SU-DHL-6 (cell line): ENCODE results near the gene ABHD16A.
A peak's percentile ranks its signal among the peaks of the same experiment; 100 is the strongest.

ENCODE experiments used
- H2AFZ ChIP-seq: fragments of 200-600 bp; sonication (generic); 2 replicates; pipeline ENCODE4 v1.6.1; 2014; ENCODE audit warnings: low read depth, mild to moderate bottlenecking, moderate library complexity, mixed read lengths, antibody characterized with exemption, low read length; ENCODE audit not compliant: severe bottlenecking
- H3F3A ChIP-seq: fragments of 200-600 bp; shearing (Covaris generic); 2 replicates; pipeline ENCODE4 v1.6.0; 2016; ENCODE audit warnings: antibody characterized with exemption, mild to moderate bottlenecking; ENCODE audit not compliant: insufficient read depth
- H3K27ac ChIP-seq: fragments of 200-600 bp; sonication (generic); 2 replicates; pipeline ENCODE4 v1.5.1; 2016; ENCODE audit warnings: low read depth, mild to moderate bottlenecking, low read length, moderate library complexity, mixed read lengths
- H3K27me3 ChIP-seq: fragments of 200-600 bp; sonication (generic), shearing (Covaris generic); 2 replicates; pipeline ENCODE4 v1.6.0; 2014; ENCODE audit warnings: mild to moderate bottlenecking, low read length
- H3K36me3 ChIP-seq: fragments of 200-600 bp; sonication (generic); 2 replicates; pipeline ENCODE4 v1.6.1; 2014; ENCODE audit warnings: mild to moderate bottlenecking, low read length, mixed read lengths
- H3K4me2 ChIP-seq: fragments of 300-600, 200-600 bp; shearing (Covaris generic), sonication (generic); 2 replicates; pipeline ENCODE4 v1.6.0; 2014; ENCODE audit warnings: low read length, low read depth, mild to moderate bottlenecking; ENCODE audit not compliant: poor library complexity, severe bottlenecking
- H3K4me3 ChIP-seq: fragments of 200-600 bp; sonication (generic); 2 replicates; pipeline ENCODE4 v1.5.1; 2014; ENCODE audit warnings: antibody characterized with exemption, low read length, mild to moderate bottlenecking, mixed read lengths; ENCODE audit not compliant: insufficient read depth, poor library complexity, severe bottlenecking
- H3K79me2 ChIP-seq: fragments of 200-600 bp; sonication (generic); 2 replicates; pipeline ENCODE4 v1.6.1; 2014; ENCODE audit warnings: mild to moderate bottlenecking, low read length, moderate library complexity; ENCODE audit not compliant: insufficient read depth
- H3K9ac ChIP-seq: fragments of 200-600 bp; sonication (generic); 2 replicates; pipeline ENCODE4 v1.7.0; 2014; ENCODE audit warnings: mild to moderate bottlenecking, low read length
- H3K9me2 ChIP-seq: fragments of 200-600 bp; sonication (generic); replicated peaks from 2 replicates; pipeline ENCODE4 v1.6.1; 2014; ENCODE audit warnings: low read length; ENCODE audit not compliant: insufficient read depth
- H3K9me3 ChIP-seq: fragments of 200-600 bp; sonication (generic); 2 replicates; pipeline ENCODE4 v1.6.1; 2014; ENCODE audit warnings: low read length, mixed read lengths; ENCODE audit not compliant: insufficient read depth
- H4K20me1 ChIP-seq: fragments of 200-600 bp; sonication (generic); 2 replicates; pipeline ENCODE4 v1.6.1; 2014; ENCODE audit warnings: low read depth, mild to moderate bottlenecking, antibody characterized with exemption, low read length, moderate library complexity, mixed read lengths
- EZH2phosphoT487 ChIP-seq: fragments of 200-600 bp; sonication (generic), shearing (Covaris generic); conservative IDR thresholded peaks from 2 replicates; pipeline ENCODE4 v1.6.1; 2018; ENCODE audit warnings: mild to moderate bottlenecking, antibody characterized with exemption, low read length, moderate library complexity, mixed read lengths
- TF ChIP-seq, protein P1 (sequence below): fragments of 200-600 bp; sonication (generic); IDR thresholded peaks from one replicate; pipeline ENCODE4 v1.5.1; 2017; ENCODE audit warnings: antibody characterized with exemption, mild to moderate bottlenecking, low read length, moderate library complexity; ENCODE audit not compliant: insufficient read depth, poor library complexity, severe bottlenecking

ABHD16A gene

DNA sequence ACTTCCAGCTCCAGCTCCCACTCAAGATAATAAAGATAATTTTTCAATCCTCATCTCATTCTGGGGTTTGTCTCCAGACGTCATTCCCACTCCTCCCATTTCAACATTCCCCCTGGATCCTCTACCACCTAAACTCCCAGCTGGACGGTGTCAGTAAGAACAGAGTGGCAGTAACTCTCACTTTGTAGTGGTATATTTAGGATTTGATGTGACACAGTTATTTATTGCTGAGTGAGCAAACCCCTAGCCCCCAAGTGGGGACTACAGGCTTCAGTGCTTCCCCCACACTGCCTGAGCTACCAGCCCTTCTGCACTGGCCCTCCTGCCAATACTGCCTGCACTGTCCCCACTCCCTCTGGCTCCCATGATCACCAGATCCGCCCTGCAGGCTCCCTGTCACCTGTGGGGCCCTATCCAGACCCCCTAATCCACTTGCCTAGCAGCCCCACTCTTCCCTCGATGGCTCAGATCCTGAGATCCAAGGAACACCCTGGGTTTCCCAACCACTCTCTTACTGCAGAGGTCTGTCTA is 44.9 kb downstream of the ABHD16A start:
- Histone ChIP-seq H3K79me2 (peaks cover 37% of the 10 kb centered on the region), H3K9me2 (no peaks in the 10 kb centered on the region), H3K9me3 (no peaks in the 10 kb centered on the region), H3K27me3 (no peaks in the 10 kb centered on the region), H3K9ac (peak overlapping the region; percentile 76; the same call in 1 of the 2 replicates), H3K27ac (no peak overlapping the region), H4K20me1 (no peaks in the 10 kb centered on the region), H3F3A (peaks cover 29% of the 10 kb centered on the region), H3K4me2 (peak overlapping the region; percentile 75), H3K36me3 (no peaks in the 10 kb centered on the region), H2AFZ (no peak overlapping the region), H3K4me3 (no peak overlapping the region)
- TF ChIP-seq, protein P1, sequence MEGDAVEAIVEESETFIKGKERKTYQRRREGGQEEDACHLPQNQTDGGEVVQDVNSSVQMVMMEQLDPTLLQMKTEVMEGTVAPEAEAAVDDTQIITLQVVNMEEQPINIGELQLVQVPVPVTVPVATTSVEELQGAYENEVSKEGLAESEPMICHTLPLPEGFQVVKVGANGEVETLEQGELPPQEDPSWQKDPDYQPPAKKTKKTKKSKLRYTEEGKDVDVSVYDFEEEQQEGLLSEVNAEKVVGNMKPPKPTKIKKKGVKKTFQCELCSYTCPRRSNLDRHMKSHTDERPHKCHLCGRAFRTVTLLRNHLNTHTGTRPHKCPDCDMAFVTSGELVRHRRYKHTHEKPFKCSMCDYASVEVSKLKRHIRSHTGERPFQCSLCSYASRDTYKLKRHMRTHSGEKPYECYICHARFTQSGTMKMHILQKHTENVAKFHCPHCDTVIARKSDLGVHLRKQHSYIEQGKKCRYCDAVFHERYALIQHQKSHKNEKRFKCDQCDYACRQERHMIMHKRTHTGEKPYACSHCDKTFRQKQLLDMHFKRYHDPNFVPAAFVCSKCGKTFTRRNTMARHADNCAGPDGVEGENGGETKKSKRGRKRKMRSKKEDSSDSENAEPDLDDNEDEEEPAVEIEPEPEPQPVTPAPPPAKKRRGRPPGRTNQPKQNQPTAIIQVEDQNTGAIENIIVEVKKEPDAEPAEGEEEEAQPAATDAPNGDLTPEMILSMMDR: no peak
- no peak for TF ChIP-seq EZH2phosphoT487

DNA sequence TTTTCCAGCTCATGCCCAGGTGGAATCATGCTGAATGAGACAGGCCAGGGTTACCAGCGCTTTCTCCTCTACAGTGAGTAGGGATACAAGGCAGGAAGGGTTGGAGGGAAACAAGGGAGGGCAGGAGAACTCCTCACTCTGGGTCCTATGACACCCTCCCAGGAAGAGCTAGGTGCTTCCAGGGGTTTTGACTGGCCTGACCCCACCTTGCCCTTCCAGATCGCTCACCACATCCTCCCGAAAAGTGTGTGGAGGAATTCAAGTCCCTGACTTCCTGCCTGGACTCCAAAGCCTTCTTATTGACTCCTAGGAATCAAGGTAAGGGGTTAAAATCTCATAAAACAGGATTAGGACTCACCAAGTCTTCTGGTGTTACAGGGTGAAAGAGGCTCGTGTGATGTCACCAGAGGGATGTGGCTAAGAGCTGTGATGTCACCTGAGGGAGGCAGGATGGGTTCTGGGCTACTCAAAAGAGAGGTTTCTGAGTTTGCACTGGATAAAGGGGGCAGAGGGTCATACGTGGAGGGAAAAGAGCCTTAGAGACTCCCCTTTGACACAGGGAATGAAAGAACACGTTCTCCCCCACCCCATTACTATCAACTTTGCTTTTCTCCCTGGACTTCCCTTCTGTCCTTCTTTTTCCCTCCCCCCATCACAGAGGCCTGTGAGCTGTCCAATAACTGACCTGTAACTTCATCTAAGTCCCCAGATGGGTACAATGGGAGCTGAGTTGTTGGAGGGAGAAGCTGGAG is 45.5 kb downstream of the ABHD16A start:
- Histone ChIP-seq H3K79me2 (peaks cover 38% of the 10 kb centered on the region), H3F3A (peaks cover 30% of the 10 kb centered on the region), H4K20me1 (no peaks in the 10 kb centered on the region), H3K9ac (0 out of 2 replicates have a peak overlapping the region, but pooled peaks have one; percentile 76), H2AFZ (no peak overlapping the region), H3K9me3 (no peaks in the 10 kb centered on the region), H3K9me2 (no peaks in the 10 kb centered on the region), H3K27me3 (no peaks in the 10 kb centered on the region), H3K4me2 (peak overlapping the region; percentile 75), H3K27ac (no peak overlapping the region), H3K4me3 (no peak overlapping the region), H3K36me3 (no peaks in the 10 kb centered on the region)
- no peak for TF ChIP-seq EZH2phosphoT487
- TF ChIP-seq, protein P1: no peak

DNA sequence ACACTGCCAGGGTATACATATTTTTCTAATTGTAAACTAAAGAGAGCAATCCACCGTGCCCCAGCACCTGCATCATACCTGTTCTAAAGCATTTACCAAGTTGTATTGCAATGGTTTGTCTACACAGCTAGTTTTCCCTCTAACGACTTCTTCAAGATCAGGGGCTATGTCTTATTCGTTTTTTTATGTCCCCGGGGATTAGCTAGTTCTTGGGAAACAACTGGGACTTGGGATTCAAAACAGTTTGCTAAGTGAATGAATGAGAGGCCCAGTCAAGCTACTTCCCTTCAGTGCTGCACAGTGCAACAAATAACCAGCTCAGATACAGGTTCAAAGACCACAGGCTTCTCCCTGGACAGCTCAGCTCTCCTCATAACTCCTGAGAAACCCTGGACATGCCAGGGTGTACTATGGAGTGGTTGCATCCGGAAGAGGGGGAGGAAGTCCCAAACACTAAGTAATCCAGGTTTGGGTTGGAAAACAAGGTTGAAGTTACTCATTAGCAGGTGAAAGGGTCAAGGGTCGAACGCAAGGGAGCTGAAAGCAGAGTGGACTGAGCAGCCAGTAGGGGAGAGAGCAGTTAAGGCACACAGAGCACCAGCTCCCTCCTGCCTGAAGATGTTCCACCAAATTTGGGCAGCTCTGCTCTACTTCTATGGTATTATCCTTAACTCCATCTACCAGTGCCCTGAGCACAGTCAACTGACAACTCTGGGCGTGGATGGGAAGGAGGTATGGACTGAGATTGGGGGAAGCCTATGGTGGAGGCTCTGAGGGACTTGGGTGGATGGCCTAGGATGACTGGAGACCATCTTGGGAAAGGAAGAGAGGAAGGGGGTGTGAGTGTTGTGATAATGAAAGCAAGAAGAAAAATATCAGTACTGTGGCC is 47.5 kb downstream of the ABHD16A start, which contains the start of gene APOM:
Gene APOM (plus strand): TSS at position 546 of the 889 bp plus-strand sequence. CDS start 73 bp downstream, at position 619.
- Histone ChIP-seq H3K27ac (0 out of 2 replicates have a peak within 1 kb of the TSS, but pooled peaks have one; percentile 1), H4K20me1 (no peaks in the 10 kb centered on the region), H2AFZ (no peak within 1 kb of the TSS), H3K79me2 (peaks cover 52% of the 10 kb centered on the region), H3K4me2 (no peak within 1 kb of the TSS), H3K9me2 (no peaks in the 10 kb centered on the region), H3K4me3 (no peak within 1 kb of the TSS), H3K36me3 (no peaks in the 10 kb centered on the region), H3K9me3 (no peaks in the 10 kb centered on the region), H3K9ac (no peak within 1 kb of the TSS), H3F3A (peaks cover 19% of the 10 kb centered on the region), H3K27me3 (no peaks in the 10 kb centered on the region)
- TF ChIP-seq, protein P1: no peak
- TF ChIP-seq EZH2phosphoT487: no peak
